IMR-90 (cell line): ENCODE measurements around the gene PTPRF. TPM values are rescaled to one million over a fixed set of nuclear protein-coding genes. Genes with fewer than 3 reads are reported as not detected.

Experiments
- ATAC-seq: fragments of 200-7000 bp; cut with Tn5 transposase; 2 replicates; pipeline ENCODE4 v1.9.1; 2020; ENCODE audit warnings: low read depth, mild to moderate bottlenecking, moderate library complexity
- BruUV-seq: library from RNA; stranded (reverse); fragments of 400-500 nt; replicated peaks from 2 replicates; lab custom pipeline; 2021; lab: Mats Ljungman, UMichigan
- CTCF ChIA-PET: fragments of 300-600 bp; formaldehyde crosslinking; extraction: SDS; loops from one replicate; lab custom pipeline; 2021; ENCODE audit warnings: antibody characterized with exemption; lab: Yijun Ruan, JAX
- POLR2A ChIA-PET: fragments of 300-600 bp; sonication (Branson Sonifier 250); formaldehyde crosslinking; loops from one replicate; lab custom pipeline; 2022; ENCODE audit warnings: antibody characterized with exemption; ENCODE audit not compliant: unreplicated experiment; lab: Charles Lee
- DNase-seq: peaks from one replicate; pipeline ENCODE4 v3.0.0; 2013
- H2AFZ ChIP-seq: replicated peaks from 2 replicates; pipeline ENCODE3; 2013; ENCODE audit warnings: low read length, mild to moderate bottlenecking; ENCODE audit not compliant: poor library complexity
- H2AK5ac ChIP-seq: 2 replicates; pipeline ENCODE4 v1.6.1; 2013; ENCODE audit warnings: low read depth, low read length, inconsistent platforms
- H2AK9ac ChIP-seq: replicated peaks from 2 replicates; pipeline ENCODE3; 2013; ENCODE audit warnings: mild to moderate bottlenecking, low read depth, low read length, moderate library complexity; ENCODE audit not compliant: poor library complexity
- H2BK120ac ChIP-seq: 2 replicates; pipeline ENCODE4 v1.6.1; 2013; ENCODE audit warnings: low read depth, low read length, inconsistent platforms
- H2BK15ac ChIP-seq: 3 replicates; pipeline ENCODE4 v1.6.1; 2013; ENCODE audit warnings: low read depth, low read length, inconsistent platforms
- H2BK20ac ChIP-seq: 2 replicates; pipeline ENCODE4 v1.6.1; 2013; ENCODE audit warnings: low read depth, mild to moderate bottlenecking, inconsistent platforms, low read length, moderate library complexity
- H2BK5ac ChIP-seq: 2 replicates; pipeline ENCODE4 v1.6.1; 2013; ENCODE audit warnings: mild to moderate bottlenecking, low read depth, low read length, inconsistent platforms; ENCODE audit not compliant: poor library complexity, severe bottlenecking
- H3K14ac ChIP-seq: replicated peaks from 2 replicates; pipeline ENCODE4 v1.6.1; 2013; ENCODE audit warnings: low read depth, low read length, inconsistent platforms
- H3K18ac ChIP-seq: 2 replicates; pipeline ENCODE4 v1.6.1; 2013; ENCODE audit warnings: low read depth, low read length, control low read depth
- H3K23ac ChIP-seq: 2 replicates; pipeline ENCODE4 v1.6.1; 2013; ENCODE audit warnings: low read depth, low read length, inconsistent platforms
- H3K27ac ChIP-seq: 2 replicates; pipeline ENCODE4 v1.5.1; 2013; ENCODE audit warnings: mild to moderate bottlenecking, control low read depth, low read length; ENCODE audit not compliant: insufficient read depth
- H3K27me3 ChIP-seq: 2 replicates; pipeline ENCODE4 v1.6.1; 2013; ENCODE audit warnings: low read length; ENCODE audit not compliant: control insufficient read depth, insufficient read depth
- H3K36me3 ChIP-seq: 2 replicates; pipeline ENCODE4 v1.6.1; 2013; ENCODE audit warnings: low read length, mixed read lengths; ENCODE audit not compliant: control insufficient read depth, insufficient read depth
- H3K4ac ChIP-seq: 2 replicates; pipeline ENCODE4 v1.6.1; 2013; ENCODE audit warnings: low read depth, low read length, inconsistent platforms
- H3K4me1 ChIP-seq: 2 replicates; pipeline ENCODE4 v1.6.1; 2013; ENCODE audit warnings: low read length, mixed read lengths; ENCODE audit not compliant: control insufficient read depth, insufficient read depth
- H3K4me2 ChIP-seq: 2 replicates; pipeline ENCODE4 v1.6.1; 2013; ENCODE audit warnings: low read depth, mild to moderate bottlenecking, control low read depth, low read length, moderate library complexity
- H3K4me3 ChIP-seq: 2 replicates; pipeline ENCODE4 v1.5.1; 2013; ENCODE audit warnings: low read depth, mild to moderate bottlenecking, control low read depth, low read length, moderate library complexity; ENCODE audit not compliant: insufficient read depth
- H3K56ac ChIP-seq: 2 replicates; pipeline ENCODE4 v1.6.1; 2013; ENCODE audit warnings: low read length, inconsistent platforms; ENCODE audit not compliant: insufficient read depth; ENCODE audit errors: extremely low read depth
- H3K79me1 ChIP-seq, 2 experiments: 2 replicates each; pipeline ENCODE4 v1.6.1; 2013; ENCODE audit warnings: low read length in 2 of 2, inconsistent platforms in 1 of 2, low read depth in 1 of 2
- H3K9ac ChIP-seq: 2 replicates; pipeline ENCODE4 v1.6.1; 2013; ENCODE audit warnings: low read depth, low read length, control low read depth
- H3K9me1 ChIP-seq: 2 replicates; pipeline ENCODE4 v1.6.1; 2013; ENCODE audit warnings: low read length, inconsistent platforms; ENCODE audit not compliant: insufficient read depth
- H3K9me3 ChIP-seq: 2 replicates; pipeline ENCODE4 v1.6.1; 2013; ENCODE audit warnings: low read length; ENCODE audit not compliant: control insufficient read depth, insufficient read depth
- H4K20me1 ChIP-seq: 2 replicates; pipeline ENCODE4 v1.6.1; 2013; ENCODE audit warnings: low read length, inconsistent platforms; ENCODE audit not compliant: insufficient read depth
- H4K5ac ChIP-seq: 2 replicates; pipeline ENCODE4 v1.6.1; 2013; ENCODE audit warnings: mild to moderate bottlenecking, low read depth, low read length, control low read depth
- H4K8ac ChIP-seq, 2 experiments: 2 replicates each; pipeline ENCODE4 v1.6.1; 2013; ENCODE audit warnings: low read depth in 2 of 2, low read length in 2 of 2, control low read depth in 1 of 2, inconsistent platforms in 1 of 2
- H4K91ac ChIP-seq: 2 replicates; pipeline ENCODE4 v1.6.1; 2013; ENCODE audit warnings: low read depth, low read length, inconsistent platforms; ENCODE audit not compliant: insufficient read depth
- CEBPB ChIP-seq: IDR thresholded peaks from 2 replicates; pipeline ENCODE4 v1.6.1; 2012; ENCODE audit warnings: low read depth, low read length, improper control_type of control experiment
- CHD1 ChIP-seq: IDR thresholded peaks from 2 replicates; pipeline ENCODE4 v1.6.1; 2012; ENCODE audit warnings: low read depth, low read length, improper control_type of control experiment
- FOS ChIP-seq: fragments of 150-350 bp; IDR thresholded peaks from 2 replicates; pipeline ENCODE4 v1.6.1; 2016; ENCODE audit warnings: low read depth, low read length
- MAFK ChIP-seq: IDR thresholded peaks from 2 replicates; pipeline ENCODE4 v1.6.1; 2012; ENCODE audit warnings: low read depth, low read length, improper control_type of control experiment
- MXI1 ChIP-seq: IDR thresholded peaks from 2 replicates; pipeline ENCODE4 v1.6.1; 2012; ENCODE audit warnings: low read depth, mild to moderate bottlenecking, low read length, moderate library complexity, borderline replicate concordance
- POLR2A ChIP-seq: IDR thresholded peaks from 2 replicates; pipeline ENCODE4 v1.6.1; 2012; ENCODE audit warnings: mild to moderate bottlenecking, low read depth, low read length
- RAD21 ChIP-seq: IDR thresholded peaks from 2 replicates; pipeline ENCODE4 v1.6.1; 2012; ENCODE audit warnings: low read length, improper control_type of control experiment
- RFX5 ChIP-seq: IDR thresholded peaks from 2 replicates; pipeline ENCODE4 v1.8.0; 2012; ENCODE audit warnings: low read depth, mild to moderate bottlenecking, low read length, moderate library complexity
- WGBS, 2 experiments: methylation state at CpG; one replicate each; pipeline versions ENCODE4 v1.1.5 to v1.1.7; 2013; ENCODE audit warnings: missing lambda C conversion rate in 2 of 2; ENCODE audit not compliant: insufficient read length in 1 of 2; ENCODE audit errors: extremely low coverage in 2 of 2; 5-methylcytosine and 5-hydroxymethylcytosine counted together
- dilution Hi-C: fragments of 300-500 bp; cut with HindIII; formaldehyde crosslinking; loops from one replicate; pipeline ENCODE4 v1.14.3; 2018; ENCODE audit warnings: low sequenced_read_pairs; ENCODE audit not compliant: unreplicated experiment
- in situ Hi-C: fragments of 300-500 bp; cut with MboI; formaldehyde crosslinking; loops from 3 replicates; pipeline ENCODE4 v1.14.3; 2019; ENCODE audit warnings: low sequenced_read_pairs, inconsistent platforms, mixed read lengths
- intact Hi-C: fragments of 100-400 bp; cut with micrococcal nuclease; formaldehyde crosslinking; loops from 2 replicates; pipeline ENCODE4 v1.10.0; 2022
- polyA plus RNA-seq, 3 experiments: library from polyadenylated mRNA; depleted of rRNA; stranded (reverse); fragments of >200 nt; gene quantifications; 2 replicates each; pipeline ENCODE4 v1.2.3, GENCODE V29; 2012; ENCODE audit warnings: low replicate concordance in 1 of 3
- total RNA-seq: library from RNA; depleted of rRNA; stranded (reverse); fragments of >200 nt; gene quantifications from 2 replicates; pipeline ENCODE4 v1.2.3, GENCODE V29; 2012
- TF ChIP-seq, protein P1 (sequence below): conservative IDR thresholded peaks from 2 replicates; pipeline ENCODE4 v1.5.1; 2012; ENCODE audit warnings: mild to moderate bottlenecking, low read depth, low read length, improper control_type of control experiment

Gene PTPRF
- total and polyA plus RNA-seq, 2 of the 4 experiments (the other 2 are of a cell fraction): 25.8 to 92.3 TPM

DNA sequence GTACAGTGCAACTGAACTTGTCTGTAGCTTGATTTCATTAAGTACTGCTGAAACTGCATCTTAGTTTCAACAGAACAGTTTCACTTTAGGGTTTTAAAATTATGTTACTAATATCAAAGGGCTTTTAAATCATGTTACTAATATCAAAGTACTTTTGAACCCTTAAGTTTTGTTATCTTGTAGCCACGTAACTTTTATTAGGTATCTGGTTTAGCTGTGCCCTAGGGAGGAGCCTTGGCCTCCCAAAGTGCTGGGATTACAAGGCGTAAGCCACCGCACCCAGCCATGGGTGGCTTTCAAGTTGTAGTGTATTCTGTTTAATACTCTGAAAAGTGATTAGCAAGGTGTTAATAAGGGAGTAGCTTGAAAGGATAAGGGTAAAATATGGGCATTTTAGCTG, 121.2 kb downstream of the PTPRF start:
- CTCF ChIA-PET: interaction anchor here (0.7 to 1.5 kb wide), 4 partner anchors 8 to 283 kb away, joined by 3 to 5 read pairs (median 5); no protein-coding TSS in a partner anchor
- Histone ChIP-seq H3K27ac (no peak overlapping the region), H2AK5ac (no peak overlapping the region), H3K4me3 (no peak overlapping the region), H3K4ac (no peak overlapping the region), H2AK9ac (no peak overlapping the region), H4K5ac (no peak overlapping the region), H4K8ac (no peak overlapping the region), H3K36me3 (peaks cover 26% of the 10 kb centered on the region), H3K4me2 (peak overlapping the region; percentile 97), H3K4me1 (peaks cover 4% of the 10 kb centered on the region; the same call in 1 of the 2 replicates), H3K9me3 (no peaks in the 10 kb centered on the region), H2BK20ac (no peak overlapping the region), H3K27me3 (no peaks in the 10 kb centered on the region), H3K9me1 (no peaks in the 10 kb centered on the region), H2AFZ (no peak overlapping the region), H3K79me1 (peaks cover 20 to 43% of the 10 kb centered on the region in 2 experiments), H2BK120ac (no peak overlapping the region), H2BK5ac (no peak overlapping the region), H4K20me1 (peaks cover 28% of the 10 kb centered on the region; the same call in 1 of the 2 replicates), H4K91ac (no peak overlapping the region), H2BK15ac (no peak overlapping the region), H3K23ac (peak overlapping the region; percentile 76; the same call in 1 of the 2 replicates), H3K14ac (peak overlapping the region; percentile 39; the same call in 1 of the 2 replicates), H3K56ac (no peak overlapping the region), H3K9ac (no peak overlapping the region; the same call in 1 of the 2 replicates), H3K18ac (no peak overlapping the region)
- no CpG with 5 or more reads among the region's 3 CpGs for WGBS, 2 experiments
- BruUV-seq: no TSS peak
- POLR2A ChIA-PET: interaction anchor here (0.5 to 0.6 kb wide), 2 partner anchors 198 to 276 kb away, joined by 3 to 4 read pairs; partner anchors contain the start of gene HYI
- intact Hi-C loops: no loop called here
- in situ Hi-C loops: no loop called here
- ATAC-seq (no peak), DNase-seq (no peak)
- dilution Hi-C loops: no loop called here
- TF ChIP-seq POLR2A (no peak), FOS (no peak), CEBPB (no peak), MAFK (no peak), RAD21 (no peak), CHD1 (no peak), MXI1 (no peak), RFX5 (no peak)
- TF ChIP-seq, protein P1, sequence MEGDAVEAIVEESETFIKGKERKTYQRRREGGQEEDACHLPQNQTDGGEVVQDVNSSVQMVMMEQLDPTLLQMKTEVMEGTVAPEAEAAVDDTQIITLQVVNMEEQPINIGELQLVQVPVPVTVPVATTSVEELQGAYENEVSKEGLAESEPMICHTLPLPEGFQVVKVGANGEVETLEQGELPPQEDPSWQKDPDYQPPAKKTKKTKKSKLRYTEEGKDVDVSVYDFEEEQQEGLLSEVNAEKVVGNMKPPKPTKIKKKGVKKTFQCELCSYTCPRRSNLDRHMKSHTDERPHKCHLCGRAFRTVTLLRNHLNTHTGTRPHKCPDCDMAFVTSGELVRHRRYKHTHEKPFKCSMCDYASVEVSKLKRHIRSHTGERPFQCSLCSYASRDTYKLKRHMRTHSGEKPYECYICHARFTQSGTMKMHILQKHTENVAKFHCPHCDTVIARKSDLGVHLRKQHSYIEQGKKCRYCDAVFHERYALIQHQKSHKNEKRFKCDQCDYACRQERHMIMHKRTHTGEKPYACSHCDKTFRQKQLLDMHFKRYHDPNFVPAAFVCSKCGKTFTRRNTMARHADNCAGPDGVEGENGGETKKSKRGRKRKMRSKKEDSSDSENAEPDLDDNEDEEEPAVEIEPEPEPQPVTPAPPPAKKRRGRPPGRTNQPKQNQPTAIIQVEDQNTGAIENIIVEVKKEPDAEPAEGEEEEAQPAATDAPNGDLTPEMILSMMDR: no peak
